ENCODE measurements around the gene POU2F1.

DNA sequence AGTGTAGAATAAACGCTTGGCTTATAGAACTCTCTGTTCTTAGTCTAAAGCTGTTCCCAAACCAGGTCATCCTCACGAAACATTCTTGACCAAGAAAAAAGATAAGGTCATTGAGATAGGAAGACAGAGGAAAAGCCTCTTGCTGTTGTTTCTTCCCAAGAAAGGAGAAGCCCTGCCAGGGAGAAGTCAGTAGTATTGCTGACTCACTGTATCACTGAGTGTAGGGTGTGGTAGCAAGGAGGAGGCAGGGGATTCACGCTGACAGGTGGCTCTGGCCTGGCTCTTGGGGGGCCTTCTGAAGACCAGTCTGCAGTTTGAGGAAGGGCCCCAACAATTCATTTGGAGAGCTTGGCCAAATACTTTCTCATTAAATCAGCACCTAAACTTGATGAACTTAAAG lies 199.8 kb downstream of the POU2F1 start:
- TF ChIP-seq, protein P1, sequence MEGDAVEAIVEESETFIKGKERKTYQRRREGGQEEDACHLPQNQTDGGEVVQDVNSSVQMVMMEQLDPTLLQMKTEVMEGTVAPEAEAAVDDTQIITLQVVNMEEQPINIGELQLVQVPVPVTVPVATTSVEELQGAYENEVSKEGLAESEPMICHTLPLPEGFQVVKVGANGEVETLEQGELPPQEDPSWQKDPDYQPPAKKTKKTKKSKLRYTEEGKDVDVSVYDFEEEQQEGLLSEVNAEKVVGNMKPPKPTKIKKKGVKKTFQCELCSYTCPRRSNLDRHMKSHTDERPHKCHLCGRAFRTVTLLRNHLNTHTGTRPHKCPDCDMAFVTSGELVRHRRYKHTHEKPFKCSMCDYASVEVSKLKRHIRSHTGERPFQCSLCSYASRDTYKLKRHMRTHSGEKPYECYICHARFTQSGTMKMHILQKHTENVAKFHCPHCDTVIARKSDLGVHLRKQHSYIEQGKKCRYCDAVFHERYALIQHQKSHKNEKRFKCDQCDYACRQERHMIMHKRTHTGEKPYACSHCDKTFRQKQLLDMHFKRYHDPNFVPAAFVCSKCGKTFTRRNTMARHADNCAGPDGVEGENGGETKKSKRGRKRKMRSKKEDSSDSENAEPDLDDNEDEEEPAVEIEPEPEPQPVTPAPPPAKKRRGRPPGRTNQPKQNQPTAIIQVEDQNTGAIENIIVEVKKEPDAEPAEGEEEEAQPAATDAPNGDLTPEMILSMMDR (IDR thresholded peaks at IDR 0.05; ENCODE audit: low read length) = no peak
- no peak for TF ChIP-seq EZH2 (optimal IDR thresholded peaks at IDR 0.05; ENCODE audit: low read depth, low read length)
- TF ChIP-seq EZH2phosphoT487 (IDR thresholded peaks at IDR 0.05; ENCODE audit: low read length) = no peak
